NCI-H1092 treated with DMSO at 0.1 percent for 48 hours (cell line): ENCODE measurements around the gene IFT22.
"Not testable (repeated sequence)": the region's sequence is repeated elsewhere in the genome, so short reads cannot be mapped to it uniquely, and the experiment has no call there.

Experiments used
- DNase-seq: peaks from one replicate; lab custom pipeline; 2025; lab: John Stamatoyannopoulos, UW

Gene IFT22

GRCh38 chr7:101277155-101277554 is 44.5 kb downstream of the IFT22 start:
- DNase-seq = no peak

- DNase-seq = no peak
Observed at GRCh38 chr7:101273206-101273605, 48.4 kb downstream of the IFT22 start.

GRCh38 chr7:101271021-101271420 is 50.6 kb downstream of the IFT22 start:
- DNase-seq = no peak

- DNase-seq = no peak
Observed at GRCh38 chr7:101269664-101270063, 51.9 kb downstream of the IFT22 start.

- DNase-seq = no peak
Observed at GRCh38 chr7:101265622-101266516, 55.7 kb downstream of the IFT22 start.

- DNase-seq = not testable (repeated sequence)
Observed at GRCh38 chr7:101264102-101264706, 57.4 kb downstream of the IFT22 start.
